ENCODE results near the gene MYBPC1. TPM values are rescaled to one million over a fixed set of nuclear protein-coding genes. Genes with fewer than 3 reads are reported as not detected.
A peak's percentile ranks its signal among the peaks of the same experiment; 100 is the strongest.

The MYBPC1 gene
- total and polyA plus RNA-seq, 9 of the 15 experiments (the other 6 are each of a cell fraction or from before 2014, with no cell fraction given): not detected

DNA sequence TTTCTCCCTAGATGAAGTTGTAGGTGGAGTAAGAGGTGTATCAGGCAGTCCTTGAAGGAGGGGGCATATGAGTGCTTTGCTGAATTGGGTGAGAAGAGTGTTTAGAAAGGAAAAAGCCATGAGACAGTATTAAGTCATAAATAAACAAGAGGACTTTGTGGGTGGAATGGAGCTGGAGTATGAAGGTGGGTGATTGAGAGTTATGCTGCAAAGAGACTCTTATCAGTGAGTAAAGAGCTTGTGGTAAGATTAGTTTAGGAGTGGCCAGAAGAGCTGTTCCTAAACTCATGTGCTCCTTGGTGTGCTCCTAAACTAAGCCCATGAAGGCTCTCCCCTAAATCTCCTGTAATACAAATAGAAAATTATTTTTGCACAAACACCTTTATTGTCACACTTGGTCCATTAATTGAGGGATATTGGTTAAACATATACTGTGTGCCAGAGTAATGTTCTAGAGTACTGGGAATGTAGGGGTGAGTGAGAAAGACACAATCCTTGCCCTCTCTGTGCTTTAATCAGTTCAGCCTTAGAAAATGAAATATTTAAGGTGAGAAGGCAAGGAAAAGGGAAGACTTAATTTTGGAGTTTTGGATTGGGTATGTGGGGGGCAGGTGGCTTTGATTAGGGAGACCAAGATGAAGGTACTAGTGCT, 112.5 kb downstream of the MYBPC1 start (continued):
- TF ChIP-seq, protein P1, sequence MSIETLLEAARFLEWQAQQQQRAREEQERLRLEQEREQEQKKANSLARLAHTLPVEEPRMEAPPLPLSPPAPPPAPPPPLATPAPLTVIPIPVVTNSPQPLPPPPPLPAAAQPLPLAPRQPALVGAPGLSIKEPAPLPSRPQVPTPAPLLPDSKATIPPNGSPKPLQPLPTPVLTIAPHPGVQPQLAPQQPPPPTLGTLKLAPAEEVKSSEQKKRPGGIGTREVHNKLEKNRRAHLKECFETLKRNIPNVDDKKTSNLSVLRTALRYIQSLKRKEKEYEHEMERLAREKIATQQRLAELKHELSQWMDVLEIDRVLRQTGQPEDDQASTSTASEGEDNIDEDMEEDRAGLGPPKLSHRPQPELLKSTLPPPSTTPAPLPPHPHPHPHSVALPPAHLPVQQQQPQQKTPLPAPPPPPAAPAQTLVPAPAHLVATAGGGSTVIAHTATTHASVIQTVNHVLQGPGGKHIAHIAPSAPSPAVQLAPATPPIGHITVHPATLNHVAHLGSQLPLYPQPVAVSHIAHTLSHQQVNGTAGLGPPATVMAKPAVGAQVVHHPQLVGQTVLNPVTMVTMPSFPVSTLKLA (conservative IDR thresholded peaks at IDR 0.05): peak in 1 of 2 experiments; percentile 40; a peak in 1 of 4 replicates
- TF ChIP-seq FOSL1 (tag; conservative IDR thresholded peaks at IDR 0.05): 0 out of 2 replicates have a peak, but pooled peaks have one; percentile 51
- TF ChIP-seq ZNF507 (tag; conservative IDR thresholded peaks at IDR 0.05): no peak
- TF ChIP-seq CBFB (CRISPR knock-in tag; IDR thresholded peaks at IDR 0.05): no peak
- peak; percentile 73; the same call in 1 of the 2 replicates for TF ChIP-seq MYC (IDR thresholded peaks at IDR 0.05; ENCODE audit: low read depth, low read length)
- TF ChIP-seq MYC (CRISPR knock-in tag; IDR thresholded peaks at IDR 0.05; ENCODE audit: borderline replicate concordance, low read depth): no peak
- TF ChIP-seq, protein P2, sequence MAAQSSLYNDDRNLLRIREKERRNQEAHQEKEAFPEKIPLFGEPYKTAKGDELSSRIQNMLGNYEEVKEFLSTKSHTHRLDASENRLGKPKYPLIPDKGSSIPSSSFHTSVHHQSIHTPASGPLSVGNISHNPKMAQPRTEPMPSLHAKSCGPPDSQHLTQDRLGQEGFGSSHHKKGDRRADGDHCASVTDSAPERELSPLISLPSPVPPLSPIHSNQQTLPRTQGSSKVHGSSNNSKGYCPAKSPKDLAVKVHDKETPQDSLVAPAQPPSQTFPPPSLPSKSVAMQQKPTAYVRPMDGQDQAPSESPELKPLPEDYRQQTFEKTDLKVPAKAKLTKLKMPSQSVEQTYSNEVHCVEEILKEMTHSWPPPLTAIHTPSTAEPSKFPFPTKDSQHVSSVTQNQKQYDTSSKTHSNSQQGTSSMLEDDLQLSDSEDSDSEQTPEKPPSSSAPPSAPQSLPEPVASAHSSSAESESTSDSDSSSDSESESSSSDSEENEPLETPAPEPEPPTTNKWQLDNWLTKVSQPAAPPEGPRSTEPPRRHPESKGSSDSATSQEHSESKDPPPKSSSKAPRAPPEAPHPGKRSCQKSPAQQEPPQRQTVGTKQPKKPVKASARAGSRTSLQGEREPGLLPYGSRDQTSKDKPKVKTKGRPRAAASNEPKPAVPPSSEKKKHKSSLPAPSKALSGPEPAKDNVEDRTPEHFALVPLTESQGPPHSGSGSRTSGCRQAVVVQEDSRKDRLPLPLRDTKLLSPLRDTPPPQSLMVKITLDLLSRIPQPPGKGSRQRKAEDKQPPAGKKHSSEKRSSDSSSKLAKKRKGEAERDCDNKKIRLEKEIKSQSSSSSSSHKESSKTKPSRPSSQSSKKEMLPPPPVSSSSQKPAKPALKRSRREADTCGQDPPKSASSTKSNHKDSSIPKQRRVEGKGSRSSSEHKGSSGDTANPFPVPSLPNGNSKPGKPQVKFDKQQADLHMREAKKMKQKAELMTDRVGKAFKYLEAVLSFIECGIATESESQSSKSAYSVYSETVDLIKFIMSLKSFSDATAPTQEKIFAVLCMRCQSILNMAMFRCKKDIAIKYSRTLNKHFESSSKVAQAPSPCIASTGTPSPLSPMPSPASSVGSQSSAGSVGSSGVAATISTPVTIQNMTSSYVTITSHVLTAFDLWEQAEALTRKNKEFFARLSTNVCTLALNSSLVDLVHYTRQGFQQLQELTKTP (IDR thresholded peaks at IDR 0.05; ENCODE audit: low read depth in 1 of 2, partially characterized antibody in 2 of 2): peak in 1 of 2 experiments; percentile 26
- TF ChIP-seq ESRRA (IDR thresholded peaks at IDR 0.05; ENCODE audit: borderline replicate concordance, low read depth): peak; percentile 44; the same call in 1 of the 2 replicates
- TF ChIP-seq TARDBP (IDR thresholded peaks at IDR 0.05): no peak
- TF ChIP-seq DPF2 (IDR thresholded peaks at IDR 0.05): peak; percentile 91

Data from K562 (cell line).